NCI-H510A treated with DMSO at 0.1 percent for 48 hours (cell line): Measurements from ENCODE around the gene DHRS1.

Source experiments
- DNase-seq: peaks from one replicate; lab custom pipeline; 2025; lab: John Stamatoyannopoulos, UW

The DHRS1 gene

GRCh38 chr14:24299255-24300191, at the start of gene DHRS1, which contains the start of gene NOP9:
Gene DHRS1, minus strand, starts transcription at chr14:24299780. Its CDS starts 674 bp downstream, at chr14:24299106.
Gene NOP9, plus strand, starts transcription at chr14:24299850. Its CDS starts 105 bp downstream, at chr14:24299955.
- DNase-seq: peak; percentile 89

GRCh38 chr14:24348186-24348585, 48.6 kb upstream of the DHRS1 start:
- DNase-seq: no peak

GRCh38 chr14:24347134-24347533, 47.6 kb upstream of the DHRS1 start:
- DNase-seq: no peak

GRCh38 chr14:24343795-24344660, 44.4 kb upstream of the DHRS1 start:
- no peak for DNase-seq

GRCh38 chr14:24342889-24343288, 43.3 kb upstream of the DHRS1 start:
- no peak for DNase-seq

- no peak for DNase-seq
Measured at GRCh38 chr14:24340606-24341005, 41.0 kb upstream of the DHRS1 start.

- DNase-seq: peak; percentile 68
Measured at GRCh38 chr14:24339284-24340151, 39.9 kb upstream of the DHRS1 start, which contains the start of gene RIPK3. Gene RIPK3, minus strand, starts transcription at chr14:24339991. Its CDS starts 165 bp downstream, at chr14:24339826.

- DNase-seq: no peak
Measured at GRCh38 chr14:24338843-24339242, 39.3 kb upstream of the DHRS1 start.

GRCh38 chr14:24337824-24338175, 38.2 kb upstream of the DHRS1 start:
- no peak for DNase-seq

GRCh38 chr14:24337144-24337823, 37.7 kb upstream of the DHRS1 start:
- DNase-seq: no peak

GRCh38 chr14:24335461-24336171, 36.0 kb upstream of the DHRS1 start:
- DNase-seq: no peak

- DNase-seq: no peak
Measured at GRCh38 chr14:24334431-24335291, 35.1 kb upstream of the DHRS1 start, which contains the start of gene ADCY4. Gene ADCY4, minus strand, starts transcription at chr14:24335071. Its CDS starts 419 bp downstream, at chr14:24334652.

- DNase-seq: peak; percentile 38
Measured at GRCh38 chr14:24332268-24332993, 32.9 kb upstream of the DHRS1 start.

GRCh38 chr14:24331731-24332267, 32.2 kb upstream of the DHRS1 start:
- no peak for DNase-seq

- no peak for DNase-seq
Measured at GRCh38 chr14:24330973-24331674, 31.5 kb upstream of the DHRS1 start.

GRCh38 chr14:24329736-24330135, 30.2 kb upstream of the DHRS1 start:
- no peak for DNase-seq

- no peak for DNase-seq
Measured at GRCh38 chr14:24329073-24329663, 29.6 kb upstream of the DHRS1 start.
